GM21619 (cell line): ENCODE results near the gene IFI6.

ENCODE experiments used
- ATAC-seq: cut with Tn5 transposase; IDR thresholded peaks from one replicate; pipeline ENCODE4 v1.9.1; 2021; ENCODE audit not compliant: unreplicated experiment

IFI6 gene

DNA sequence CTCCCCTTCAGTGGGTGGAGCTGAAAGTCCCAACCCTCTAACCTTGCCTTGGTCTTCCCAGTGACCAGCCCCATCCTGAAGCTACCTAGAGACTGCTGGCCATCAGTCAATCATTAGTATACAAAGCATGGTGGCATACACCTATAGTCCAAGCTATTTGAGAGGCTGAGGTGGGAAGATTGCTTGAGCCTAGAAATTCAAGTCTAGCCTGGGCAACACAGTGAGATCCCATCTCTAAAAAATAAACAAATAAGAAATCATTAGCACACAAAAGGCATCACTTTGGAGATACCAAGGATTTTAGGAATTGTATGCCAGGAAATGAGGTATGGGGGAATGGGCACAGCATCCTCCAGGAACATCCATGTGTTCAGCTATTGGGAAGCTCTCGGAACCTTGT is 4.4 kb upstream of the IFI6 start:
- ATAC-seq = no peak

DNA sequence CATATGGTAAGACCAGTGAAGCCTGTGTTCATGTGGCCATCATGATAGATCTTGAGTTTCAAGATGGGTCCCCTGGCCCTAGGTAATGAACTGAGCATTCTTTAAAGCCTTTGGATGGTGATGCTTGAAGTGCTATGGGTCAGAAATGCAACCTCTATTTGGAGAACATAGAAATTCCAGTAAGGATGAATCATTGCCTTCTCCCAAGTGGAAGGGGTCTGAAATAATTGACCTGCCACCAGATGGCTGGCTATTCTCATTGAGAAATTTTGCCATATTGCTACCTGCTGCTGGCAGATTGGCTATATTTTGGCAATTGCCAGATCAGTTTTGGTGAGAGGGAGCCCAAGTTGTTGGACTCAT is 739 bp upstream of the IFI6 start:
- ATAC-seq = no peak

- no peak for ATAC-seq
These were observed 2.1 kb downstream of the IFI6 start for GRCh38 chr1:27669876-27670275.

GRCh38 chr1:27668808-27669723 is 2.9 kb downstream of the IFI6 start:
- ATAC-seq = no peak

GRCh38 chr1:27668121-27668807 is 3.7 kb downstream of the IFI6 start:
- no peak for ATAC-seq

DNA sequence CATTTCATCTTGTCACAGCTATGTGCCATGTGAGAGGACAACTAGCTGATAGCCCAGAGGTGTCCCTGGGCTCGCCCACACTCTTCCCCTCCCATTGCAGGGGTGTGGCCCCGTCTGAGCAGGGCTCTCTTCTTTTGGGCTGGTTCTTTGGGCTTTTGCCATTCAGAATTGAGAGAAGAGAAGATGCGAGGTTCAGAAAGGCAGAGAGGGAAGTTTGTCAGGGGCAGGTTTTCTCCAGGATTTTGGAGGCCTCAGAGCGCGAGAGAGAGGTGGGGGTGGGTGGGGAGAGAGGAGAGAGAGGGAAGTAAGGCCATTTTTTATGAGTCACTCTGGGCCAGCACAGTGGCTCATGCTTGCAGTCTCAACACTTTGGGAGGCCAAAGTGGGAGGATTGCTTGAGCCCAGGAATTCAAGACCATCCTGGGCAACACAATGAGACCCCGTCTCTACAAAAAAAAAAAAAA is 5.2 kb downstream of the IFI6 start:
- ATAC-seq = no peak

DNA sequence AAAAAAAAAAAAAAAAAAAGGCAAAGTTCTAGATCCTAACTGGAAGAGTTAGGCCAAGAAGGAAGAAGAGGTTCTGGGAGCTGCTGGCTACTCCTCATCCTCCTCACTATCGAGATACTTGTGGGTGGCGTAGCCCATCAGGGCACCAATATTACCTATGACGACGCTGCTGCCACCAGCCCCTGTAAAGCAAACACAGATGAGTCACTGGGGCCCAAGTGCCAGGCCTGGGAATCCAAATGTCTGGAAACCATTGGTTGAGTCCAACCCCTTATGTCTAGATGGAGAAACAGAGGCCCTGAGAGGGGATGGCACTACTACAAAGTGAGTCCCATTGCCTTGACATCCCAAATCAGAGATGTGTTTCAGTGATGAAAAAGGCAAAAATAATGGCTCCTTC is 5.7 kb downstream of the IFI6 start:
- no peak for ATAC-seq

- no peak for ATAC-seq
These were observed 6.9 kb downstream of the IFI6 start for GRCh38 chr1:27665016-27665651.

DNA sequence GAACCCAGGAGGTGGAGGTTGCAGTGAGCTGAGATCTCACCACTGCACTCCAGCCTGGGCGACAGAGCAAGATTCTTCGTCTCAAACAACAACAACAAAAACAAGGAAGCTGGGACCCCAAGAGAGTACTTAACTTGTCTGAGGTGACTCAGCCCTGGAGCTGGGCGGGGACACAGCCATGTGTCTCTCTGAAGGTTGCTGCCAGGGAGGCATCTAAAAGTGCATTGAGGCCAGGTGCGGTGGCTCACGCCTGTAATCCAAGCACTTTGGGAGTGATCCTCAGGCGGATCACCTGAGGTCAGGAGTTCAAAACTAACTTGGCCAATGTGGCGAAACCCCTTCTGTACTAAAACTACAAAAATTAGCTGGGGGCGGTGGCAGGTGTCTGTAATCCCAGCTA is 7.7 kb downstream of the IFI6 start:
- ATAC-seq = no peak

- ATAC-seq = peak; percentile 39
These were observed 9.1 kb downstream of the IFI6 start for GRCh38 chr1:27662707-27663393.

- no peak for ATAC-seq
These were observed 9.7 kb downstream of the IFI6 start for GRCh38 chr1:27662261-27662660.

- no peak for ATAC-seq
These were observed 10.4 kb downstream of the IFI6 start for GRCh38 chr1:27661412-27662075.

- no peak for ATAC-seq
These were observed 11.6 kb downstream of the IFI6 start for GRCh38 chr1:27660300-27660835.

GRCh38 chr1:27659497-27660299 is 12.3 kb downstream of the IFI6 start:
- peak; percentile 56 for ATAC-seq

DNA sequence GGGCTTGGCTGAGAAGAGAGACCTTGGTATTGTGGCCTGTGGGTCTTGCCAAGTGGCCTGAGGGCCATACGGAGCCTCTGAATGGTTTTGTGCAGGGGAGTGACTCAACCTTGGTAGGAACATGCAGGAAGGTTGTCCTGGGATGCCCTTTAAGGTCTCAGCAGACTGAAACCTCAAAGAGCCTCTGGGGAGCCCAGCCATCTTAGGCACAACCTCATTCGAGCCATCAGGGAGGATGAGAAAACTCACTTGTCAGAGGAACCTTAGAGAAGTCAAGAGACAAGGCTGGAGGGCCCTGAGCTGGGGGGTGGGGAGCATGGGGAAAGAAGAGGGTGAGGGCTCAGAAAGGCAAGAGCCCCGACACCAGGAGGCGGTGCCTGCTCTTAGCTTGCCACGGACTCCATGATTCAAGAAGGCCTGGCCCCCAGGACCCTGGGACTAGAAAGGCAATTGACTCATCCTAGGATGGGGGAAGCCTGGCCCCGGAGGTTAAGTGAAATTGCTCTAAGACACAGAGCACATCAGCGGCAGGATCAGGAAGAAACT is 13.0 kb downstream of the IFI6 start:
- peak; percentile 11 for ATAC-seq

- no peak for ATAC-seq
These were observed 15.7 kb downstream of the IFI6 start for GRCh38 chr1:27656157-27656893.

DNA sequence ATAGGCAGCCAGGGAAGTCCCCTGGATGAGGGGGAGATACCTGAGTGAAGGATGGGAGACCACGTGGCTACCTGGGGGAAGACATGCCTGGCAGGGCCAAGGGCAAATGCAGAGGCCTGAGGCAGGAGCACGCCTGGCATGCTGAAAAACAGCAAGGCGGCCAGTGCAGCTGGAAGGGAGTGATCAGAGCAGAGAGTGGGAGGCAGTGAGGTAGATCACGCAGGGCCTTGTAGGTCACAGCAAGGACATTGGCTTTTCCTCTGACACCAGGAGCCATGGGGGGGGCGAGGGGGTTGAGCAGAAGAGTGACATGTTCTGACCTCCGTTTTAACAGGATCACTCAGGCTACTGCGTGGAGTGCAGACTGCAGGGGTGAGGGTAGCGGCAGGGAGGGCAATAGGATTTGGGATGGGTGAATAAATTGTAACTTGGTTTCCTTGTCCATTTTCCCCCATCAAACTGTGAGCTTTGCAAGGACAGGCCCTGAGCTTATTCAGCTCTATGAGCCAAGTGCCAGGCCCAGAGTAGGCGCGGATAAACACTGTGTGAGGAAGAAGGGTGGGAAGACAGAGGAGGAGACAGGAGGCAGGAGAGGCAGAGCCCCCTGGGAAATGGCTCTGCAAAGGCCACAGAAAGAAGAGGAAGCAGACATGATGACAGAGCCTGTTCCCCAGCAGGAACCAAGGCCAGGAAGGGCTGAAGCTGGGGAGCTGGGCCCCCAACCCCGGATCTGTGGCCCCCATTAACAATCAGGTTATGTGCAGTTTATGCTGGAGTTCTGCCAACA is 16.6 kb downstream of the IFI6 start:
- ATAC-seq = no peak
